AG04450 (cell line): ENCODE results near the gene FBXL7. TPM values are rescaled to one million over a fixed set of nuclear protein-coding genes. Genes with fewer than 3 reads are reported as not detected.

Experiments
- CTCF ChIA-PET: fragments of 300-600, 350-600 bp; formaldehyde crosslinking; extraction: SDS; loops from one replicate; lab custom pipeline; 2022; ENCODE audit warnings: antibody characterized with exemption, inconsistent platforms; lab: Charles Lee
- POLR2A ChIA-PET: fragments of 350-600 bp; formaldehyde crosslinking; extraction: SDS; loops from one replicate; lab custom pipeline; 2021; ENCODE audit warnings: antibody characterized with exemption, inconsistent platforms; lab: Yijun Ruan, JAX
- DNase-seq: peaks from one replicate; pipeline ENCODE4 v3.0.0-alpha.2; 2011; ENCODE audit warnings: low read depth, low spot score
- H3K27ac ChIP-seq: one replicate; pipeline ENCODE4 v1.5.1; 2012; ENCODE audit warnings: low read depth, low read length, control low read depth
- H3K27me3 ChIP-seq: one replicate; pipeline ENCODE4 v1.6.0; 2012; ENCODE audit warnings: low read length; ENCODE audit not compliant: control insufficient read depth, insufficient read depth
- H3K4me3 ChIP-seq: 2 replicates; pipeline ENCODE4 v1.5.1; 2011; ENCODE audit warnings: mild to moderate bottlenecking, low read depth, low read length, control low read depth
- H3K9me3 ChIP-seq: 2 replicates; pipeline ENCODE4 v1.5.1; 2012; ENCODE audit warnings: low read length; ENCODE audit not compliant: control insufficient read depth, insufficient read depth
- CTCF ChIP-seq: IDR thresholded peaks from 2 replicates; pipeline ENCODE4 v1.5.1; 2011; ENCODE audit warnings: low read depth, low read length, control low read depth, inconsistent platforms
- polyA plus RNA-seq: library from polyadenylated mRNA; depleted of rRNA; stranded (reverse); fragments of >200 nt; gene quantifications from 2 replicates; pipeline ENCODE4 v1.2.3, GENCODE V29; 2011

The FBXL7 gene
- polyA plus RNA-seq, 1 experiment, result 10.4 TPM

GRCh38 chr5:15510092-15510491, 10.1 kb downstream of the FBXL7 start:
- ChIA-PET POLR2A (no interaction called here), CTCF (interaction anchor here (1.5 to 1.9 kb wide), 2 partner anchors 8 to 315 kb away, joined by 5 to 6 read pairs; no protein-coding TSS in a partner anchor)
- H3K9me3 ChIP-seq, result no peaks in the 10 kb centered on the region
- H3K27ac ChIP-seq, result no peak overlapping the region
- no peak overlapping the region for H3K4me3 ChIP-seq
- no peaks in the 10 kb centered on the region for H3K27me3 ChIP-seq
- TF ChIP-seq CTCF, result no peak
- DNase-seq, result no peak

DNA sequence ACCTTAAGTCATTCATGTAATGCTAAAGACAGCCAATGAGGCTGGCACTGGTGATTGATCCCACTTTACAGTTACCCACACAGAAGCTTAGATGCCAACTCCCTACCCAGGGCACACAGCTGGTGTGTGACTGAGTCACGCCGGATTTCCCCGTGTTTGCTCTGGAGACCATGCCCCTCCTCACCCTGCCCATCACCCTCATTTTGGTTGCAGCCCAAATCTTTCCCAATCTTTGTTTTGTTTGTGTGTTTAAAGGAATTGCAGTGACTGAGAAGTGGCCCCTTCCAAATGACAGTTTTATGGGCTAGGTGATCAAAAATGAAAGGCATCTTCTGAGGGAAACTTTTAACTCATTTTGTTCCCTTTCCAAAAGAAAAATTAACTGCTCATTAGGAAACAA, 10.9 kb downstream of the FBXL7 start:
- DNase-seq, result no peak
- H3K27me3 ChIP-seq, result no peaks in the 10 kb centered on the region
- no peak overlapping the region for H3K27ac ChIP-seq
- CTCF ChIA-PET, result interaction anchor here (1.5 to 1.9 kb wide), 3 partner anchors 9 to 314 kb away, joined by 3 to 6 read pairs (median 5); no protein-coding TSS in a partner anchor
- no peaks in the 10 kb centered on the region for H3K9me3 ChIP-seq
- H3K4me3 ChIP-seq, result no peak overlapping the region
- POLR2A ChIA-PET, result interaction anchor here (0.7 kb wide), 1 partner anchor 10 kb away, joined by 3 read pairs; no protein-coding TSS in a partner anchor
- no peak for TF ChIP-seq CTCF

GRCh38 chr5:15513431-15513830, 13.5 kb downstream of the FBXL7 start:
- Histone ChIP-seq H3K27me3 (no peaks in the 10 kb centered on the region), H3K27ac (no peak overlapping the region), H3K9me3 (no peaks in the 10 kb centered on the region; the same call in 1 of the 2 replicates), H3K4me3 (no peak overlapping the region)
- no peak for DNase-seq
- TF ChIP-seq CTCF, result no peak
- ChIA-PET POLR2A (no interaction called here), CTCF (interaction anchor here (0.9 to 1.3 kb wide), 2 partner anchors 9 to 311 kb away, joined by 3 to 5 read pairs; no protein-coding TSS in a partner anchor)

- DNase-seq, result no peak
- TF ChIP-seq CTCF, result no peak
- Histone ChIP-seq H3K4me3 (no peak overlapping the region), H3K9me3 (no peaks in the 10 kb centered on the region; the same call in 1 of the 2 replicates), H3K27ac (no peak overlapping the region), H3K27me3 (no peaks in the 10 kb centered on the region)
- POLR2A ChIA-PET, result no interaction called here
- CTCF ChIA-PET, result interaction anchor here (0.9 kb wide), 1 partner anchor 8 kb away, joined by 3 read pairs; no protein-coding TSS in a partner anchor
These were observed 13.9 kb downstream of the FBXL7 start for GRCh38 chr5:15513911-15514310.

DNA sequence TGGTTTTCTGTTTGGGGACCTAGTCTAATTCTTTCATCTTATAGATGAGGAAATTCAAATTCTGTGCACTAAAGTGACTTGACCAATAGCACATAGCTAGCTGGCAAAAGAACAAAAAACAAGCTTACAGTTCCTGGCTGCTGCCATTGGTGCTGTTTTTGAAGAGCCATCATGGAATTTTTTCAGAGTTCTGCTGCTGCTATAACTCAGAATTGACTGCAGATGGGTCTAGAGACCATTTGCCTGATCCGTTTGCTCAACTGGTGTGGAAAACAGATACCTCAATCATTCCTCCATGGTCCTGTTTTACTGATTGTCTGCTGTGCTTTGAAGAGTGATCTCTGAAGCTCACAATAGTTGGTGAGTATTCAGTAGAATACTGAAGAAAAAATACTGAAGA, 15.2 kb downstream of the FBXL7 start:
- Histone ChIP-seq H3K9me3 (no peaks in the 10 kb centered on the region; the same call in 1 of the 2 replicates), H3K4me3 (no peak overlapping the region), H3K27ac (no peak overlapping the region), H3K27me3 (no peaks in the 10 kb centered on the region)
- TF ChIP-seq CTCF, result no peak
- POLR2A ChIA-PET, result interaction anchor here (0.6 kb wide), 1 partner anchor 406 kb away, joined by 3 read pairs; no protein-coding TSS in a partner anchor
- CTCF ChIA-PET, result no interaction called here
- no peak for DNase-seq
